ENCODE measurements around the gene GATAD2A. TPM values are rescaled to one million over a fixed set of nuclear protein-coding genes. Genes with fewer than 3 reads are reported as not detected.

Gene GATAD2A
- total and polyA plus RNA-seq, 9 of the 15 experiments (the other 6 are each of a cell fraction or from before 2014, with no cell fraction given) = 2.4 to 226 (median 44.2) TPM

DNA sequence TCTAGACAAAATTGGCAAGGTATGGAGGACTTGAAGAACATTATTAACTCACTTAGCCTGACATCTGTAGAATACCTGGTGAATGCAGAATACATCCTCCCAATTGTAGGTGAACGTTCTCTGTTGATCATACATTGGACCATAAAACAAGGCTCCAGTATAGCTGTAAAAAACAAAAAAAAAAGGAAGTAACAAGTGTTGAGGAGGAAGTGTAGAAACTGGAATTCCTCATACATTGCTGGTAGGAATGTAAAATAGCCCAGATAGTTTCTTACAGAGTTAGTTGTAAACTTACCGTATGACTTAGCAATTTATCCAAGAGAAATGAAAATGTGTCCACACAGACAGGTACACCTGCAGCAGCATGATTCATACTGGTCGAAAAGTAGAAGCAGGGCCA lies 65.1 kb downstream of the GATAD2A start:
- Histone ChIP-seq H3K27ac (ENCODE audit: extremely low read depth, low read depth, low read length) (no peak overlapping the region), H3K36me3 (ENCODE audit: control insufficient read depth, insufficient read depth, low read length) (peaks cover 78% of the 10 kb centered on the region), H4K20me1 (replicated peaks; ENCODE audit: control insufficient read depth, insufficient read depth, low read length) (peaks cover 22% of the 10 kb centered on the region; the same call in 1 of the 2 replicates), H3K9me3 (replicated peaks; ENCODE audit: control insufficient read depth, insufficient read depth, low read depth, low read length) (peaks cover 15% of the 10 kb centered on the region), H3K9me1 (ENCODE audit: control insufficient read depth, insufficient read depth, low read length) (peaks cover 4% of the 10 kb centered on the region), H3K27me3 (ENCODE audit: control insufficient read depth in 2 of 2, insufficient read depth in 2 of 2, low read length in 2 of 2) (no peaks in the 10 kb centered on the region), H3K4me1 (replicated peaks in 1 of 2; ENCODE audit: control insufficient read depth in 2 of 2, insufficient read depth in 2 of 2, low read length in 2 of 2) (peaks cover 2 to 9% of the 10 kb centered on the region in 2 experiments; a peak in 4 of 5 replicates), H3K4me2 (ENCODE audit: insufficient read depth, low read length) (no peak overlapping the region), H2AFZ (ENCODE audit: low read depth, low read length) (no peak overlapping the region), H3K79me2 (ENCODE audit: control insufficient read depth, insufficient read depth, low read length) (peaks cover 90% of the 10 kb centered on the region), H3K4me3 (no peak overlapping the region), H3K9ac (ENCODE audit: insufficient read depth in 1 of 2, low read depth in 2 of 2, low read length in 2 of 2) (no peak overlapping the region)
- ATAC-seq (no peak), FAIRE-seq (peak; percentile 29), DNase-seq (ENCODE audit: extremely low read depth in 1 of 4, low spot score in 3 of 4) (no peak)
- BruUV-seq (replicated peaks) = no TSS peak
- intact Hi-C loops (cut with micrococcal nuclease) = no loop called here
- TF ChIP-seq BRF1 (IDR thresholded peaks at IDR 0.05; ENCODE audit: borderline replicate concordance, extremely low read depth, insufficient read length) (no peak), POLR2A (conservative IDR thresholded peaks at IDR 0.05) (peak; percentile 21; the same call in 1 of the 2 replicates), KLF10 (CRISPR knock-in tag; IDR thresholded peaks at IDR 0.05) (no peak), FOSL1 (tag; conservative IDR thresholded peaks at IDR 0.05) (no peak)
- TF ChIP-seq, protein P1, sequence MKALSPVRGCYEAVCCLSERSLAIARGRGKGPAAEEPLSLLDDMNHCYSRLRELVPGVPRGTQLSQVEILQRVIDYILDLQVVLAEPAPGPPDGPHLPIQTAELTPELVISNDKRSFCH (CRISPR knock-in tag; IDR thresholded peaks at IDR 0.05) = no peak
- TF ChIP-seq, protein P1 (tag; IDR thresholded peaks at IDR 0.05) = no peak
- WGBS (ENCODE audit: insufficient coverage, low coverage, missing lambda C conversion rate) = 100% methylated on average over 3 of the region's 3 CpGs
- CTCF ChIA-PET (ENCODE audit: low intra/inter-chr PET ratio) = no interaction called here
- POLR2A ChIA-PET = no interaction called here
- in situ Hi-C loops (cut with MboI) = no loop called here

DNA sequence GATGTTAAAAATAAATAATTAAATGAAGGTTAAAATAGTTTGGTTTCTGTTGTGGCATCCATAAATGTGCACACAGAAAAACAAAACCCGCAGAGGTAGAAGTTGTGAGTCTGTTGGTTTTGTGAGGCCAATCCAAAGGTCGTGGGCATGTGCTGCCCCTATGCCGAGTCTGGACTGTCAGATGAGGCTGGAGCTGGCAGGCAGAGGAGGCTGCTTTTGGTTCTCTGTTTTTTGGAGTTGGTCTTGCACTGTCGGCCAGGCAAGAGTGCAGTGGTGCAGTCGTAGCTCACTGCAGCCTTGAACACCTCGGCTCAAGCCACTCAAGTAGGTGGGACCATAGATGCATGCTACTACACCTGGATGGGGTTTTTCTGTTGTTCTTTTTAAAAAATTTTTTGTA lies 66.2 kb downstream of the GATAD2A start:
- in situ Hi-C loops (cut with MboI) = no loop called here
- ChIA-PET CTCF (ENCODE audit: low intra/inter-chr PET ratio) (no interaction called here), POLR2A (no interaction called here)
- intact Hi-C loops (cut with micrococcal nuclease) = no loop called here
- H3K4me1 ChIP-seq (replicated peaks in 1 of 2; ENCODE audit: control insufficient read depth in 2 of 2, insufficient read depth in 2 of 2, low read length in 2 of 2) = peaks cover 7 to 12% of the 10 kb centered on the region in 2 experiments; a peak in 4 of 5 replicates
- H3K4me3 ChIP-seq = no peak overlapping the region
- peaks cover 33% of the 10 kb centered on the region; the same call in 1 of the 2 replicates for H4K20me1 ChIP-seq (replicated peaks; ENCODE audit: control insufficient read depth, insufficient read depth, low read length)
- H2AFZ ChIP-seq (ENCODE audit: low read depth, low read length) = no peak overlapping the region
- peaks cover 78% of the 10 kb centered on the region for H3K36me3 ChIP-seq (ENCODE audit: control insufficient read depth, insufficient read depth, low read length)
- 86% methylated on average over 6 of the region's 6 CpGs for WGBS (ENCODE audit: insufficient coverage, low coverage, missing lambda C conversion rate)
- H3K4me2 ChIP-seq (ENCODE audit: insufficient read depth, low read length) = no peak overlapping the region
- H3K27ac ChIP-seq (ENCODE audit: extremely low read depth, low read depth, low read length) = no peak overlapping the region
- H3K9me1 ChIP-seq (ENCODE audit: control insufficient read depth, insufficient read depth, low read length) = peaks cover 4% of the 10 kb centered on the region
- DNase-seq (ENCODE audit: extremely low read depth in 1 of 4, low spot score in 3 of 4) (no peak), FAIRE-seq (no peak), ATAC-seq (no peak)
- peaks cover 90% of the 10 kb centered on the region for H3K79me2 ChIP-seq (ENCODE audit: control insufficient read depth, insufficient read depth, low read length)
- H3K9ac ChIP-seq (ENCODE audit: insufficient read depth in 1 of 2, low read depth in 2 of 2, low read length in 2 of 2) = no peak overlapping the region
- BruUV-seq (replicated peaks) = no TSS peak
- peaks cover 11% of the 10 kb centered on the region for H3K9me3 ChIP-seq (replicated peaks; ENCODE audit: control insufficient read depth, insufficient read depth, low read depth, low read length)
- no peaks in the 10 kb centered on the region for H3K27me3 ChIP-seq (ENCODE audit: control insufficient read depth in 2 of 2, insufficient read depth in 2 of 2, low read length in 2 of 2)
- TF ChIP-seq ZNF778 (CRISPR knock-in tag; IDR thresholded peaks at IDR 0.05) (no peak), ZNF76 (CRISPR knock-in tag; IDR thresholded peaks at IDR 0.05; ENCODE audit: borderline replicate concordance) (no peak), JUND (IDR thresholded peaks at IDR 0.05; ENCODE audit: borderline replicate concordance, low read depth, low read length) (no peak), JUND (tag; IDR thresholded peaks at IDR 0.05; ENCODE audit: borderline replicate concordance, low read depth, low read length) (no peak), HEY1 (CRISPR knock-in tag; IDR thresholded peaks at IDR 0.05; ENCODE audit: borderline replicate concordance) (no peak), BCL6 (CRISPR knock-in tag; IDR thresholded peaks at IDR 0.05) (no peak), ARHGAP35 (IDR thresholded peaks at IDR 0.05; ENCODE audit: partially characterized antibody) (no peak), HNRNPUL1 (IDR thresholded peaks at IDR 0.05; ENCODE audit: low read length) (no peak), HSF4 (CRISPR knock-in tag; IDR thresholded peaks at IDR 0.05; ENCODE audit: borderline replicate concordance) (no peak), ZNF780A (CRISPR knock-in tag; IDR thresholded peaks at IDR 0.05) (no peak), ZNF197 (CRISPR knock-in tag; IDR thresholded peaks at IDR 0.05; ENCODE audit: low read depth) (no peak), ZNF253 (CRISPR knock-in tag; conservative IDR thresholded peaks at IDR 0.05) (no peak), CBX5 (IDR thresholded peaks at IDR 0.05; ENCODE audit: borderline replicate concordance, low read depth) (no peak), NONO (IDR thresholded peaks at IDR 0.05; ENCODE audit: low read depth in 2 of 2, low read length in 1 of 2) (no peak)
